HL-60/S4 treated with retinoic acid at 250 ng/mL for 4 days and 3 days (cell line): ENCODE measurements around the gene MRFAP1.

ENCODE experiments used
- in situ Hi-C: fragments of 300-500 bp; cut with MboI; formaldehyde crosslinking; loops from 2 replicates; pipeline ENCODE4 v1.7.0; 2022; ENCODE audit warnings: low sequenced_read_pairs

Gene MRFAP1

DNA sequence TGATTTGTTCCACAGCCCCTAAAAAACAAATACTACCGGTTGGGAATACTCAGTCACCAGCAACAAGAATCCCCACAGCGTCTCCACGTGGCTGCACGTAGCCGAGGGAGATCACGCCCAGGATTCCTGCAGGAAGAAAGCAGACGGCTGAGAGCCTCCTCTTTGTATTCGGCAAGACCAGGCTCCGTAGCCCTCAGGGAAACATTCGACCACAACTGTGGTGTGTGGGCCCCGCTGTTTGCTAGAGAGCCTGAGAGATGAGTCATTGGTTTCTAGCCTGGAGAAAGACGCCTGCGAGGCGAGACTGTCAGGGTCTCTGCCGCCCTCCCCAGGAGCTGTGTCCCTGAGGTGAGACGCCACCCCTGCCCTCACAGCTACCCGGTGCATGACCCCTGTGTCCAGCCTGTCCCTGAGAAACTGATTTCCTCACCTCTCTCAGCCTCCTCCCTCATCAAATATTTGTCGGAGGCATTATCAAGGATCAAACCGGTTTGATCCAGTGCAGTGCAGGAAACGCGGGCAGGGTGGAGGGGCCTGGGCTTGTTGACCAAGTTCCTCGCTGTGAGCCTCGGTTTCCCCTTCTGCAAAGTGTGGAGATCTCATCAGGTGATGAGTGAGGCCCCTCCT, 48.5 kb downstream of the MRFAP1 start:
- in situ Hi-C loops = no loop called here

DNA sequence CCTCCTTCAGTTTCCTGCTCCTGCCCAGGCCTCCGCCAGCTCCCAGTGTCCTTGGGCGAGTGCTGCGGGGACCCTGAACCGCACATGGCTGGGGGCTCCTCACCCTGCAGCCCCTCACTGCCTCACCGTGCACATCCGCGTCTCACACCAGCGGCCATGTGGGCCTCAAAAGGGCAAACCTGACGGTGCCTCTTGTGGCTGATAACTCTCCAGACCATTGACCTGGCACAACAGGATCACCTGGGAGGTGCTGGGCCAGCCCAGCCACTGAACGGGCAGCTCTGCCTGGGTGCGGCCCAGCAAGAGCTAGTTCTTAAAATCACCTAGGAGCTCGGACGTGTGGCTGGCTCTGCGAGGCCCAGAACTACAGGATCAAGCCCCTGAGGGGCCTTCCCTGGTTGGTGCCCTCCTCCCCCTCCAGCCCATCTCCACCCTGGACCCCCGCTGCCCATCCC, 49.0 kb downstream of the MRFAP1 start:
- in situ Hi-C loops = no loop called here
